ENCODE results near the gene SRGAP3.

DNA sequence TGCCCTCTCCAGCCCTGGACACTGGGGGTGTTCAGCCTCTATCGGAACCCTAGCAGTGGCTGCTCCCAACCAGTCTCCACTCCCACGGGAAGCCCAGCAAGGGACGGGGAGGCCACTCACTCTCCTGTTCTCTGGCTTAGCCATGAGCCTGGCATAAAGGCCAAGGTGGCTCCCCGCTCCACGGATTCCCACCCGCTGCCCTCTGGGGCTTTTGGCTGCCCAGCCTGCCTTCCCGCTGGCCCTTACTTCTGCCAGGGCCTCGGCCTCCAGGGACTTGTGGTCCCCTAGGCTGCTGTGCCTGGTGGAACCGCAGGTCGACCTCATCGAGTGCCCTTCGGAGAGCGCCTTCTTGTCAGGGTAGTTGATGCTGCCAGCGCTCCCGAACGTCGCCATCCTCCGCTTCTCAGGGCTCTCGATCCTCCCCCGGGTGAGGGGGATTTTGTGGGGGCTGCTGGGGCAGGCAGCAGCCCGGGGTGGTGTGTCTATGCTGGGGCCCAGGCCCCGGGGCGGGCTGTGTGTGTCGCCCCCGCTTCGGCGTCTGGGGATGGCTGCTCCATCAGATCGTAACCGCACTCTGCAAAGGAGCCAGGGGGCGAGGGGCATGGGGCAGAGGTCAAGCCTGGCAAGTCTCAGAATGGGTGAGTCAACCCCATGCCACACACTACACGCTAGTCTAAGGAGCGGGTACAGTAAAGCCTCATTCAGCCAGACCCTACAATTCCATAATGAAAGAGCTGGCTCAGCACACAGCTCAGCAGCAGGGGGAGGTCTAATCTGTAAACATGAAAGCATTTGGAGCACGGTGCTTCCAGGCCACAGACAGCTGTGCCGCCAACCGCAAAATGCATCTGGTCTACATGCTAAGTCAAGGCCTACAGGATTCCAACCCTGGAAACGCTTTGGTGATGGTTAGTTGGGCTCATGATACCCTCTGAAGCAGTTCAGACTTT, 258.9 kb downstream of the SRGAP3 start:
- TF ChIP-seq ZFX (IDR thresholded peaks at IDR 0.05; ENCODE audit: borderline replicate concordance): no peak
- TF ChIP-seq, protein P1, sequence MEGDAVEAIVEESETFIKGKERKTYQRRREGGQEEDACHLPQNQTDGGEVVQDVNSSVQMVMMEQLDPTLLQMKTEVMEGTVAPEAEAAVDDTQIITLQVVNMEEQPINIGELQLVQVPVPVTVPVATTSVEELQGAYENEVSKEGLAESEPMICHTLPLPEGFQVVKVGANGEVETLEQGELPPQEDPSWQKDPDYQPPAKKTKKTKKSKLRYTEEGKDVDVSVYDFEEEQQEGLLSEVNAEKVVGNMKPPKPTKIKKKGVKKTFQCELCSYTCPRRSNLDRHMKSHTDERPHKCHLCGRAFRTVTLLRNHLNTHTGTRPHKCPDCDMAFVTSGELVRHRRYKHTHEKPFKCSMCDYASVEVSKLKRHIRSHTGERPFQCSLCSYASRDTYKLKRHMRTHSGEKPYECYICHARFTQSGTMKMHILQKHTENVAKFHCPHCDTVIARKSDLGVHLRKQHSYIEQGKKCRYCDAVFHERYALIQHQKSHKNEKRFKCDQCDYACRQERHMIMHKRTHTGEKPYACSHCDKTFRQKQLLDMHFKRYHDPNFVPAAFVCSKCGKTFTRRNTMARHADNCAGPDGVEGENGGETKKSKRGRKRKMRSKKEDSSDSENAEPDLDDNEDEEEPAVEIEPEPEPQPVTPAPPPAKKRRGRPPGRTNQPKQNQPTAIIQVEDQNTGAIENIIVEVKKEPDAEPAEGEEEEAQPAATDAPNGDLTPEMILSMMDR (IDR thresholded peaks at IDR 0.05): no peak
